Measurements from ENCODE around the gene CD38.

CD38 gene

GRCh38 chr4:15883610-15884243, 105.6 kb downstream of the CD38 start:
- no peak for TF ChIP-seq TCF12 (IDR thresholded peaks at IDR 0.05; ENCODE audit: low read depth)
- TF ChIP-seq USF1 (IDR thresholded peaks at IDR 0.05) = no peak
- TF ChIP-seq TAF1 (IDR thresholded peaks at IDR 0.05; ENCODE audit: low read depth) = no peak
- TF ChIP-seq TEAD4 (IDR thresholded peaks at IDR 0.05) = no peak
- no peak for TF ChIP-seq YY1 (IDR thresholded peaks at IDR 0.05; ENCODE audit: low read depth)
- no peak for TF ChIP-seq REST (IDR thresholded peaks at IDR 0.05; ENCODE audit: low read depth)

- TF ChIP-seq RAD21 (IDR thresholded peaks at IDR 0.05; ENCODE audit: low read depth) (no peak), EGR1 (IDR thresholded peaks at IDR 0.05) (no peak)
Observed at GRCh38 chr4:15884666-15885065, 106.5 kb downstream of the CD38 start.

GRCh38 chr4:15885422-15885821, 107.3 kb downstream of the CD38 start:
- TF ChIP-seq TEAD4 (IDR thresholded peaks at IDR 0.05) (no peak), NFIC (IDR thresholded peaks at IDR 0.05) (no peak), CREB1 (IDR thresholded peaks at IDR 0.05; ENCODE audit: low read depth) (no peak), ZBTB7A (IDR thresholded peaks at IDR 0.05; ENCODE audit: low read depth) (no peak), RAD21 (IDR thresholded peaks at IDR 0.05; ENCODE audit: low read depth) (no peak), FOXM1 (IDR thresholded peaks at IDR 0.05; ENCODE audit: borderline replicate concordance, low read depth) (no peak), CEBPB (IDR thresholded peaks at IDR 0.05) (no peak), YY1 (IDR thresholded peaks at IDR 0.05; ENCODE audit: low read depth) (no peak), REST (IDR thresholded peaks at IDR 0.05; ENCODE audit: low read depth) (no peak), TCF12 (IDR thresholded peaks at IDR 0.05; ENCODE audit: low read depth) (no peak), USF1 (IDR thresholded peaks at IDR 0.05) (no peak), TAF1 (IDR thresholded peaks at IDR 0.05; ENCODE audit: low read depth) (no peak), EGR1 (IDR thresholded peaks at IDR 0.05) (no peak), EP300 (IDR thresholded peaks at IDR 0.05; ENCODE audit: borderline replicate concordance) (no peak), MAX (IDR thresholded peaks at IDR 0.05) (no peak)

GRCh38 chr4:15888515-15888914, 110.4 kb downstream of the CD38 start:
- no peak for TF ChIP-seq TEAD4 (IDR thresholded peaks at IDR 0.05)
- TF ChIP-seq CEBPB (IDR thresholded peaks at IDR 0.05) = no peak
- no peak for TF ChIP-seq FOXM1 (IDR thresholded peaks at IDR 0.05; ENCODE audit: borderline replicate concordance, low read depth)
- TF ChIP-seq ZBTB7A (IDR thresholded peaks at IDR 0.05; ENCODE audit: low read depth) = no peak
- TF ChIP-seq RAD21 (IDR thresholded peaks at IDR 0.05; ENCODE audit: low read depth) = no peak
- TF ChIP-seq EP300 (IDR thresholded peaks at IDR 0.05; ENCODE audit: borderline replicate concordance) = no peak
- TF ChIP-seq MAX (IDR thresholded peaks at IDR 0.05) = no peak
- TF ChIP-seq NFIC (IDR thresholded peaks at IDR 0.05) = no peak
- TF ChIP-seq TAF1 (IDR thresholded peaks at IDR 0.05; ENCODE audit: low read depth) = no peak
- no peak for TF ChIP-seq TCF12 (IDR thresholded peaks at IDR 0.05; ENCODE audit: low read depth)
- TF ChIP-seq REST (IDR thresholded peaks at IDR 0.05; ENCODE audit: low read depth) = no peak
- no peak for TF ChIP-seq YY1 (IDR thresholded peaks at IDR 0.05; ENCODE audit: low read depth)
- no peak for TF ChIP-seq USF1 (IDR thresholded peaks at IDR 0.05)
- TF ChIP-seq EGR1 (IDR thresholded peaks at IDR 0.05) = no peak
- TF ChIP-seq CREB1 (IDR thresholded peaks at IDR 0.05; ENCODE audit: low read depth) = no peak

All from Ishikawa (cell line).